Measurements from ENCODE around the gene ZSCAN21. TPM values are rescaled to one million over a fixed set of nuclear protein-coding genes. Genes with fewer than 3 reads are reported as not detected.
A peak's percentile ranks its signal among the peaks of the same experiment; 100 is the strongest.

ZSCAN21 gene
- 1 to 10 TPM; 6.7 to 7.3 TPM for total RNA-seq

GRCh38 chr7:100049441-100050291 is at the start of gene ZSCAN21:
ZSCAN21 (plus strand) TSS chr7:100049774; CDS start chr7:100057007, 7,233 bp downstream.

DNA sequence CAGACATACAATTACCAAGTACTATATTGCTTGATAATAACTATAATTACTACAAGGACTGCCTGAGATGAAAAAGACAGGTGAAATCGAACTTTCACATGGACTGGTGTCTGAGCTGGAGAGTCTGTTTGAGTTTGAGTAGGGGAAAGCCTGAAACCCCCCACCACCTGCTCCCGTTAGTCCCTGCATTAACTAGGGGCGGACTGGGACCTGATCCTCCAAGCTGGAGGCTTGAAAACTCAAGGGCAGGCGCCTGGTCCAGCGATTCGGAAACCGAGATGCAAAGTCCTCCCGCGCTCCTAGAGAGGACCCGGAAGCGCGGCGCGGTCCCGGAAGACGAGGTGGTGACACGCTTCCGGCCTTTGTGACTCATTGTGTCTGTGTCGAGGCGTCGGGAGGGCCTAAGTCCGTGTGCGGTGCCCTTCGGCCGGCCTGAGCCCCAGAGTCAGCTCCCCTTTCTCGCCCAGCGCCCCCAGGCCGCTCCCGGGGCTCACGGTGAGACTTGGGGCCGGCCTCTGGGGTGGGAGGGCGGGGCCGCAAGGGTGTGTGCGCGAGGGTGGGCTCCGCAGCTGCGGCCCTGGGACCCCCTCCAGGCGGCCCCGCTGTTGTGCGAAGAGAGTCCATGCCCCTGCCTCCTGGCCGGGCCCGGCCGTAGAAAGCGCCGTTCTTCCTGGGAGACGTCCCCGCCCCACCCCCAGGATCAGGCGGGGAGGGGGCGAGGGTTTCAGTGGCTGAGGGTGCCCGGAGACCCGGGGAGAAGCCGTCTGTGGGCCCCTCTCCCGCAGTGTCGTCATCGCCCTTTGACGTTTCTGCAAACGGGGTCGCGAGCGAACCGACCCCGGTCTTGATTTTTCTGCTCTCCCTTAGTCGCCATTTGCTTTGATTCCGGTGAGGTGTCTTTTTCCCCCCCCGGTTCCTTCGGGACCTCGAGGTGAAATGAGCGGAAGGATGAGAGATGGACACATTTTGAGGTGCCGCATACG is 34.1 kb upstream of the ZSCAN21 start, which contains the start of gene ZKSCAN1:
TSS of gene ZKSCAN1 (plus strand) at position 365 of the 983 bp plus-strand sequence. CDS start 7,911 bp downstream, outside the sequence.

DNA sequence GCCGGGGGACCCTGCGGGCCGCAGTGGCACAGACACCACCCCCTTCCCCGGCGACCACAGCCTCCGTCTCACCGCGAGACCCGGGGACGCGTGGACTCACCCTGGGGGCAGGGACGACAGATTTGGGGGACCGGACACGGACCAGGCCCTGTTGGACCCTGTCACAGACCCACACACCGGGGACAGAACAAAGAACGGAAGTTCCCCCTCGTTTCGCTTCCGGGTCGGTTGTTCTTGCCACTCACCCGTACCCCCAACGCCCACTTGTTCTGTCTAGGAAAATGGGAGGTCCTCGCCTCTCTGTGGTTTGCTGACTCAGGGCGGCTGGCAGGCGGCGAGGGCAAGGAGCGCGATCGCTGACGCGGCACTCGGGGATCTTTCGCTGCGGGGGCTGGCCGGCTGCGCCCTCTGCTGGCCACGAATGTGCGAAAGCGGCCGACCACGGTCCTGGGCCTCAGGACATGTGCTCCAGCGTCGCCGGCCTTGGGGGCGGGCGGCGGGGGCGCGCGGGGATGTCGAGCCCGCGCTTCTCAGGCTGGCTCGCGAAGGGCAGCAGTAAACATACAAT is 32.0 kb downstream of the ZSCAN21 start, which contains the start of gene ZNF3:
TSS of gene ZNF3 (minus strand) at position 189 of the 568 bp plus-strand sequence. CDS start 4,366 bp downstream, outside the sequence.

DNA sequence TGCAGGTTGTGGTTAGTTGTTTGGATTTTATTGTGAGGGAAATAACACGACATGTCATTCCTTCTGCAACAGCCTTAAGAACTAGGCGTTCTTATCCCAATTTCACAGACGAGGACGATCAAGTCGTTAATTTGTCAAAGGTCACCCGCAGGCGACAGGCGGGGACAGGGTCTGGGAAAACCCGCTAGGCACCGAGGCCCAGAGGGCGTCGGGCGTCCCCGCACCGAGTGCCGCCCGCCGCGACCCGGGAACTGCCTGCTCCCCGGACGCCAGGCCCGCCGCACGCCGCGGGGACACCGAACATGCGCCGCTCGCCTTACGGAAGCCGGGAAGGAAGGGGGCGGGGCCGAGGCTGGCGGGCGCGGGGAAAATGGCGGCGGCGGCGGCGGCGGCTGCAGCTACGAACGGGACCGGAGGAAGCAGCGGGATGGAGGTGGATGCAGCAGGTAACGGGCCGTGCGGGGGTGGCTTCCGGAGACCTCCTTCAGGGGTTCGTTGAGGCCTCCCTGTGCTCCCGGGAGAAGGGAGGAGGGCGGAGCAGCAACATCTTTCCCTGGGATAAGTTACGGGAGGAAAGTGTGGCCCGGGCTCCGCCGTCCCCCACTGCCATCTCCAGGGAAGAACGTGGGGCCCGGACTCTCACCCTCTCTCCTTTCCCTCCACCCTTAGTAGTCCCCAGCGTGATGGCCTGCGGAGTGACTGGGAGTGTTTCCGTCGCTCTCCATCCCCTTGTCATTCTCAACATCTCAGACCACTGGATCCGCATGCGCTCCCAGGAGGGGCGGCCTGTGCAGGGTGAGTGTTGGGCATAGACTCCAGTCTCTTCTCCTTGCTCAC is 39.3 kb downstream of the ZSCAN21 start, which contains the start of gene COPS6:
TSS of gene COPS6 (plus strand) at position 349 of the 837 bp plus-strand sequence. CDS start at position 371, 22 bp downstream.

GRCh38 chr7:100101016-100101862 is 51.7 kb downstream of the ZSCAN21 start, which contains the start of the genes AP4M1 and MCM7:
AP4M1 (plus strand) TSS chr7:100101643; CDS start chr7:100101715, 72 bp downstream.
MCM7 (minus strand) TSS chr7:100101397; CDS start chr7:100101294, 103 bp downstream.

Small RNAs within 50 kb of the gene (microRNA-seq; reads per million reads assigned to microRNA genes)
- 1,154 reads per million, percentile 89 among the genes with 10 or more reads in this experiment for gene MIR106B (ENCODE audit: borderline microRNAs expressed, borderline replicate concordance)
- gene MIR25 (ENCODE audit: borderline microRNAs expressed, borderline replicate concordance), result 176 reads per million, percentile 77 among the genes with 10 or more reads in this experiment
- gene MIR93 (ENCODE audit: borderline microRNAs expressed, borderline replicate concordance), result 8,342 reads per million, percentile 97 among the genes with 10 or more reads in this experiment

Other genes starting within 250 kb of the ZSCAN21 start
- not detected for gene CYP3A43, start 221.8 kb upstream of the ZSCAN21 start, total RNA-seq
- gene OR2AE1, start 172.7 kb upstream of the ZSCAN21 start, total RNA-seq, result under 1 TPM in 1 of 2 experiments, not detected in 1; 0.25 TPM
- gene TRIM4, start 130.2 kb upstream of the ZSCAN21 start, total RNA-seq, result 10 to 100 TPM; 33.9 to 35.2 TPM
- gene GJC3, start 120.2 kb upstream of the ZSCAN21 start, total RNA-seq, result not detected
- gene AZGP1, start 73.7 kb upstream of the ZSCAN21 start, total RNA-seq, result not detected
- gene ZKSCAN1, start 34.2 kb upstream of the ZSCAN21 start, total RNA-seq, result 10 to 100 TPM; 61.8 to 68.2 TPM
- 10 to 100 TPM; 21.2 to 23.0 TPM for gene ZNF3, start 31.9 kb downstream of the ZSCAN21 start, total RNA-seq
- 10 to 100 TPM; 67.0 to 69.1 TPM for gene COPS6, start 39.2 kb downstream of the ZSCAN21 start, total RNA-seq
- 100 to 1,000 TPM; 219 to 229 TPM for gene MCM7, start 51.6 kb downstream of the ZSCAN21 start, total RNA-seq
- 10 to 100 TPM; 12.0 to 13.8 TPM for gene AP4M1, start 51.9 kb downstream of the ZSCAN21 start, total RNA-seq
- 10 to 100 TPM; 49.0 to 53.3 TPM for gene TAF6, start 69.6 kb downstream of the ZSCAN21 start, total RNA-seq
- 10 to 100 TPM; 35.7 to 40.9 TPM for gene CNPY4, start 69.9 kb downstream of the ZSCAN21 start, total RNA-seq
- gene MBLAC1, start 77.2 kb downstream of the ZSCAN21 start, total RNA-seq, result 1 to 10 TPM; 3.0 to 4.3 TPM
- gene LAMTOR4, start 99.1 kb downstream of the ZSCAN21 start, total RNA-seq, result 100 to 1,000 TPM; 170 to 180 TPM
- 10 to 100 TPM; 52.0 to 52.2 TPM for gene TRAPPC14, start 108.9 kb downstream of the ZSCAN21 start, total RNA-seq
- 10 to 100 TPM; 14.8 to 14.9 TPM for gene GAL3ST4, start 118.8 kb downstream of the ZSCAN21 start, total RNA-seq
- gene GPC2, start 127.6 kb downstream of the ZSCAN21 start, total RNA-seq, result 10 to 100 TPM; 15.6 to 15.7 TPM
- gene STAG3, start 128.1 kb downstream of the ZSCAN21 start, total RNA-seq, result 10 to 100 TPM; 15.7 to 16.1 TPM
- 10 to 100 TPM; 70.9 to 72.5 TPM for gene PVRIG, start 170.2 kb downstream of the ZSCAN21 start, total RNA-seq